ENCODE results near the gene PROC.
"Not testable (repeated sequence)": the region's sequence is repeated elsewhere in the genome, so short reads cannot be mapped to it uniquely, and the experiment has no call there.

Gene PROC

GRCh38 chr2:127406454-127406853 lies 11.8 kb upstream of the PROC start:
- ChIA-PET POLR2A (no interaction called here), CTCF (interaction anchor here (1.0 kb wide), 1 partner anchor 9 kb away, joined by 3 read pairs; no protein-coding TSS in a partner anchor)
- no peak for TF ChIP-seq CTCF (IDR thresholded peaks at IDR 0.05; ENCODE audit: insufficient read depth, low read length, missing control alignments)
- H3K4me3 ChIP-seq (ENCODE audit: low read depth, low read length), result no peak overlapping the region
- no peak for DNase-seq (ENCODE audit: low read depth, low spot score)

- POLR2A ChIA-PET, result no interaction called here
- no peak for TF ChIP-seq CTCF (IDR thresholded peaks at IDR 0.05; ENCODE audit: insufficient read depth, low read length, missing control alignments)
- CTCF ChIA-PET, result no interaction called here
- H3K4me3 ChIP-seq (ENCODE audit: low read depth, low read length), result no peak overlapping the region
- DNase-seq (ENCODE audit: low read depth, low spot score), result no peak
These were observed 11.1 kb upstream of the PROC start for GRCh38 chr2:127407091-127407490.

GRCh38 chr2:127407661-127408003 lies 10.6 kb upstream of the PROC start:
- ChIA-PET POLR2A (interaction anchor here (1.5 kb wide), 1 partner anchor 21 kb away, joined by 5 read pairs; no protein-coding TSS in a partner anchor), CTCF (no interaction called here)

GRCh38 chr2:127408004-127408806 lies 10.0 kb upstream of the PROC start:
- peak overlapping the region; percentile 47 for H3K4me3 ChIP-seq (ENCODE audit: low read depth, low read length)
- TF ChIP-seq CTCF (IDR thresholded peaks at IDR 0.05; ENCODE audit: insufficient read depth, low read length, missing control alignments), result peak; percentile 1
- ChIA-PET POLR2A (interaction anchor here (1.5 kb wide), 1 partner anchor 21 kb away, joined by 5 read pairs; no protein-coding TSS in a partner anchor), CTCF (no interaction called here)
- no peak for DNase-seq (ENCODE audit: low read depth, low spot score)

More at GRCh38 chr2:127407661-127408003, 10.6 kb upstream of the PROC start:
- DNase-seq (ENCODE audit: low read depth, low spot score), result no peak
- no peak for TF ChIP-seq CTCF (IDR thresholded peaks at IDR 0.05; ENCODE audit: insufficient read depth, low read length, missing control alignments)
- H3K4me3 ChIP-seq (ENCODE audit: low read depth, low read length), result no peak overlapping the region

- ChIA-PET POLR2A (interaction anchor here (1.5 kb wide), 1 partner anchor 22 kb away, joined by 5 read pairs; no protein-coding TSS in a partner anchor), CTCF (no interaction called here)
- no peak for DNase-seq (ENCODE audit: low read depth, low spot score)
- H3K4me3 ChIP-seq (ENCODE audit: low read depth, low read length), result no peak overlapping the region; the same call in 1 of the 2 replicates
- TF ChIP-seq CTCF (IDR thresholded peaks at IDR 0.05; ENCODE audit: insufficient read depth, low read length, missing control alignments), result no peak
These were observed 9.5 kb upstream of the PROC start for GRCh38 chr2:127408807-127409099.

- CTCF ChIA-PET; H3K4me3 ChIP-seq (ENCODE audit: low read depth, low read length); DNase-seq (ENCODE audit: low read depth, low spot score); POLR2A ChIA-PET: not testable (repeated sequence)
These were observed 8.5 kb upstream of the PROC start for GRCh38 chr2:127409716-127410115.

Data from AG04449 (cell line).